ENCODE measurements around the gene ZNF609. TPM values are rescaled to one million over a fixed set of nuclear protein-coding genes. Genes with fewer than 3 reads are reported as not detected.

Gene ZNF609
- polyA plus RNA-seq, 1 experiment = 12.5 TPM

- POLR2A ChIA-PET = interaction anchor here (0.5 kb wide), 1 partner anchor 103 kb away, joined by 6 read pairs; no protein-coding TSS in a partner anchor
- no peaks in the 10 kb centered on the region for H3K36me3 ChIP-seq (ENCODE audit: control insufficient read depth, insufficient read depth, low read length)
Measured at GRCh38 chr15:64706011-64706911, 245.9 kb downstream of the ZNF609 start.

GRCh38 chr15:64710676-64711428 is 250.5 kb downstream of the ZNF609 start:
- H3K27me3 ChIP-seq (ENCODE audit: control insufficient read depth, insufficient read depth, low read length) = no peaks in the 10 kb centered on the region
- no peak for DNase-seq (ENCODE audit: low read depth)
- POLR2A ChIA-PET = no interaction called here
- CTCF ChIA-PET = interaction anchor here (0.9 to 3.1 kb wide), 3 partner anchors 17 to 21 kb away, joined by 4 to 13 read pairs (median 9); no protein-coding TSS in a partner anchor
- no peak for TF ChIP-seq CTCF (IDR thresholded peaks at IDR 0.05; ENCODE audit: insufficient read depth, low read depth, low read length)
- H3K36me3 ChIP-seq (ENCODE audit: control insufficient read depth, insufficient read depth, low read length) = no peaks in the 10 kb centered on the region
- no peak overlapping the region for H3K4me3 ChIP-seq (ENCODE audit: low read depth, low read length)

More at GRCh38 chr15:64706011-64706911, 245.9 kb downstream of the ZNF609 start:
- TF ChIP-seq CTCF (IDR thresholded peaks at IDR 0.05; ENCODE audit: insufficient read depth, low read depth, low read length) = no peak
- CTCF ChIA-PET = interaction anchor here (0.6 to 2.8 kb wide), 6 partner anchors 13 to 136 kb away, joined by 3 to 19 read pairs (median 3); no protein-coding TSS in a partner anchor
- Histone ChIP-seq H3K4me3 (ENCODE audit: low read depth, low read length) (no peak overlapping the region), H3K27me3 (ENCODE audit: control insufficient read depth, insufficient read depth, low read length) (no peaks in the 10 kb centered on the region)
- no peak for DNase-seq (ENCODE audit: low read depth)

- POLR2A ChIA-PET = no interaction called here
Measured at GRCh38 chr15:64712353-64712752, 252.0 kb downstream of the ZNF609 start.

GRCh38 chr15:64713592-64713991 is 253.2 kb downstream of the ZNF609 start:
- Histone ChIP-seq H3K27me3 (ENCODE audit: control insufficient read depth, insufficient read depth, low read length) (no peaks in the 10 kb centered on the region), H3K36me3 (ENCODE audit: control insufficient read depth, insufficient read depth, low read length) (no peaks in the 10 kb centered on the region), H3K4me3 (ENCODE audit: low read depth, low read length) (no peak overlapping the region)
- TF ChIP-seq CTCF (IDR thresholded peaks at IDR 0.05; ENCODE audit: insufficient read depth, low read depth, low read length) = no peak
- CTCF ChIA-PET = interaction anchor here (1.4 to 3.1 kb wide), 2 partner anchors 14 to 27 kb away, joined by 3 to 9 read pairs; no protein-coding TSS in a partner anchor
- no peak for DNase-seq (ENCODE audit: low read depth)
- POLR2A ChIA-PET = no interaction called here

More at GRCh38 chr15:64712353-64712752, 252.0 kb downstream of the ZNF609 start:
- TF ChIP-seq CTCF (IDR thresholded peaks at IDR 0.05; ENCODE audit: insufficient read depth, low read depth, low read length) = no peak
- H3K36me3 ChIP-seq (ENCODE audit: control insufficient read depth, insufficient read depth, low read length) = no peaks in the 10 kb centered on the region
- CTCF ChIA-PET = interaction anchor here (1.2 to 3.1 kb wide), 3 partner anchors 16 to 26 kb away, joined by 3 to 9 read pairs (median 4); no protein-coding TSS in a partner anchor
- H3K4me3 ChIP-seq (ENCODE audit: low read depth, low read length) = no peak overlapping the region
- H3K27me3 ChIP-seq (ENCODE audit: control insufficient read depth, insufficient read depth, low read length) = no peaks in the 10 kb centered on the region
- no peak for DNase-seq (ENCODE audit: low read depth)
